Measurements from ENCODE around the gene BTAF1.
A peak's percentile ranks its signal among the peaks of the same experiment; 100 is the strongest.

- TF ChIP-seq CTCF (IDR thresholded peaks at IDR 0.05; ENCODE audit: borderline replicate concordance, extremely low read depth, low read length, poor library complexity, severe bottlenecking) (peak; percentile 35), EZH2 (IDR thresholded peaks at IDR 0.05; ENCODE audit: borderline replicate concordance, low read depth, low read length, severe bottlenecking) (no peak)
Observed at GRCh38 chr10:92074126-92074887, 150.7 kb downstream of the BTAF1 start.
